Measurements from ENCODE around the gene CMSS1. TPM values are rescaled to one million over a fixed set of nuclear protein-coding genes. Genes with fewer than 3 reads are reported as not detected.

Gene CMSS1
- total RNA-seq, 1 donor from 2014 or later, result 56.3 TPM

DNA sequence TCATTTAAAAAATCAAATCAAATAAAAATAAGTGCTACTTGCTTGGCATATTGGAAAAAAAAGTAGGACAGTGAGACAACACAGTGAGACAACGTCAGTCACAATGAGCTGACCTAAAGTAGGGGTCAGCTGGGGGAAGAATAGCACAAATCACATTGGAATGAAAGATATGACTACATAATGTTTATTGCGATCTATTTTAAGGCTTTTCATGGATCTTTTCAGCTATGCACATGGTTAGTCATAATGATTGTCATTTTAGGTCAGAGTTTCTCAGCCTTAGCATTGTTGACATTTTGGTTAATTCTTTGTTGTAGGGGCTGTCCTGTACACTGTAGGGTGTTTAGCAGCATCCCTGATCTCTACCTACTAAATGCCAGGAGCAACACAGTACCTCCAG lies 44.5 kb downstream of the CMSS1 start:
- H3K36me3 Mint-ChIP-seq, result peaks cover 9% of the 10 kb centered on the region
- H3K27me3 Mint-ChIP-seq (ENCODE audit: insufficient read depth, low read depth), result peaks cover 2% of the 10 kb centered on the region
- no peaks in the 10 kb centered on the region for H3K9me3 Mint-ChIP-seq
- no peaks in the 10 kb centered on the region for H3K36me3 ChIP-seq
- DNase-seq (ENCODE audit: low spot score), result no peak
- peaks cover 16% of the 10 kb centered on the region for H3K4me1 ChIP-seq
- peaks cover 8% of the 10 kb centered on the region for H3K4me1 Mint-ChIP-seq
- H2AFZ ChIP-seq (replicated peaks), result no peak overlapping the region
- no peak overlapping the region for H3K4me3 ChIP-seq
- no peaks in the 10 kb centered on the region for H3K9me3 ChIP-seq (ENCODE audit: low read depth)
- no peak overlapping the region for H3K4me2 ChIP-seq
- no peak for TF ChIP-seq EZH2phosphoT487 (IDR thresholded peaks at IDR 0.05)
- TF ChIP-seq EZH2 (IDR thresholded peaks at IDR 0.05), result no peak
- TF ChIP-seq, protein P1, sequence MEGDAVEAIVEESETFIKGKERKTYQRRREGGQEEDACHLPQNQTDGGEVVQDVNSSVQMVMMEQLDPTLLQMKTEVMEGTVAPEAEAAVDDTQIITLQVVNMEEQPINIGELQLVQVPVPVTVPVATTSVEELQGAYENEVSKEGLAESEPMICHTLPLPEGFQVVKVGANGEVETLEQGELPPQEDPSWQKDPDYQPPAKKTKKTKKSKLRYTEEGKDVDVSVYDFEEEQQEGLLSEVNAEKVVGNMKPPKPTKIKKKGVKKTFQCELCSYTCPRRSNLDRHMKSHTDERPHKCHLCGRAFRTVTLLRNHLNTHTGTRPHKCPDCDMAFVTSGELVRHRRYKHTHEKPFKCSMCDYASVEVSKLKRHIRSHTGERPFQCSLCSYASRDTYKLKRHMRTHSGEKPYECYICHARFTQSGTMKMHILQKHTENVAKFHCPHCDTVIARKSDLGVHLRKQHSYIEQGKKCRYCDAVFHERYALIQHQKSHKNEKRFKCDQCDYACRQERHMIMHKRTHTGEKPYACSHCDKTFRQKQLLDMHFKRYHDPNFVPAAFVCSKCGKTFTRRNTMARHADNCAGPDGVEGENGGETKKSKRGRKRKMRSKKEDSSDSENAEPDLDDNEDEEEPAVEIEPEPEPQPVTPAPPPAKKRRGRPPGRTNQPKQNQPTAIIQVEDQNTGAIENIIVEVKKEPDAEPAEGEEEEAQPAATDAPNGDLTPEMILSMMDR (IDR thresholded peaks at IDR 0.05), result no peak
- no peak overlapping the region for H3K27ac ChIP-seq
- no peaks in the 10 kb centered on the region for H3K79me2 ChIP-seq (ENCODE audit: low read depth)
- no peak overlapping the region for H3K9ac ChIP-seq
- H4K20me1 ChIP-seq (ENCODE audit: low read depth), result peaks cover 2% of the 10 kb centered on the region
- H3K27ac Mint-ChIP-seq, result no peak overlapping the region
- no peaks in the 10 kb centered on the region for H3K27me3 ChIP-seq
- no peak overlapping the region for H3K4me3 Mint-ChIP-seq
- no peaks in the 10 kb centered on the region for H3F3A ChIP-seq (ENCODE audit: low read depth)

DNA sequence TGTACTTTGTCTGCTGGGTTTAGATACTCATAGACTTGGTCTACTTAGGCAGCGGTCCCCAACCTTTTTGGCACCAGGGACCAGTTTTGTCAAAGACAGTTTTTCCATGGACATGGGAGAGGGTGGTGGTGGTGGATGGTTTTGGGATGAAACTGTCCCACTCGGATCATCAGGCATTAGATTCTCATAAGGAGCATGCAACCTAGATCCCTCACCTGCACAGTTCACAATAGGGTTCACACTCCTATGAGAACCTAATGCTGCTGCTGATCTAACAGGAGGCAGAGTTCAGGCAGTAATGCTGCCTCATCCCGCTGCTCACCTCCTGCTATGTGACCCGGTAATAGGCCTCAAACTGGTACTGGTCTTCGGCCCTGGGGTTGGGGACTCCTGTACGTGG lies 45.3 kb downstream of the CMSS1 start:
- Mint-ChIP-seq H3K27ac (no peak overlapping the region), H3K4me1 (peaks cover 14% of the 10 kb centered on the region), H3K27me3 (ENCODE audit: insufficient read depth, low read depth) (peaks cover 2% of the 10 kb centered on the region), H3K4me3 (no peak overlapping the region), H3K36me3 (peaks cover 9% of the 10 kb centered on the region), H3K9me3 (no peaks in the 10 kb centered on the region)
- Histone ChIP-seq H3K4me3 (no peak overlapping the region), H3K27ac (no peak overlapping the region), H3K27me3 (no peaks in the 10 kb centered on the region), H3F3A (ENCODE audit: low read depth) (peaks cover 3% of the 10 kb centered on the region), H3K9ac (no peak overlapping the region), H2AFZ (replicated peaks) (no peak overlapping the region), H3K4me1 (peaks cover 24% of the 10 kb centered on the region), H3K36me3 (no peaks in the 10 kb centered on the region), H3K4me2 (no peak overlapping the region), H3K79me2 (ENCODE audit: low read depth) (no peaks in the 10 kb centered on the region), H3K9me3 (ENCODE audit: low read depth) (no peaks in the 10 kb centered on the region), H4K20me1 (ENCODE audit: low read depth) (peaks cover 9% of the 10 kb centered on the region)
- no peak for DNase-seq (ENCODE audit: low spot score)
- TF ChIP-seq EZH2 (IDR thresholded peaks at IDR 0.05) (no peak), EZH2phosphoT487 (IDR thresholded peaks at IDR 0.05) (no peak)
- TF ChIP-seq, protein P1 (IDR thresholded peaks at IDR 0.05), result no peak

DNA sequence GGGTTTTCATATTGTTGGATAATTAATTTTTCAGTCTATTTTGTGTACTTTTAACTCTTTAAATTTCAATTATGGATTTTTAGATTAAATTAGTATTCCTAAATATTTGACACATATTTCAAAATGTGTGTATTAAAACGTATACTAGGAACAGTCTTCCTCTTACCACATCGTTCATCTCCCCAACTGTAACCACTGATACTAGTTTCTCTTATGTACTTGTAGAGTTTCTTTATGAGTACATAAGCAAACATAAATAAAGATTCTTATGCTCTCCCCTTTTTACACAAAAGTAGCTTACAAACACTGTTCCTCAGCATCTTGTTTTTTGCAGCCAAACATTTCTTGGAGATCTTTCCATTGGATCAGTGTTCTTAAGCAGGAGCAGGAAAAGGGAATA lies 45.9 kb downstream of the CMSS1 start:
- no peaks in the 10 kb centered on the region for H3K36me3 ChIP-seq
- DNase-seq (ENCODE audit: low spot score), result no peak
- no peaks in the 10 kb centered on the region for H3K79me2 ChIP-seq (ENCODE audit: low read depth)
- no peak overlapping the region for H3K9ac ChIP-seq
- H3K27me3 Mint-ChIP-seq (ENCODE audit: insufficient read depth, low read depth), result peaks cover 2% of the 10 kb centered on the region
- no peak overlapping the region for H3K4me3 Mint-ChIP-seq
- no peaks in the 10 kb centered on the region for H3K9me3 ChIP-seq (ENCODE audit: low read depth)
- H3K4me1 Mint-ChIP-seq, result peaks cover 19% of the 10 kb centered on the region
- no peak overlapping the region for H3K27ac ChIP-seq
- H3K27me3 ChIP-seq, result no peaks in the 10 kb centered on the region
- H3K27ac Mint-ChIP-seq, result no peak overlapping the region
- H4K20me1 ChIP-seq (ENCODE audit: low read depth), result peaks cover 15% of the 10 kb centered on the region
- H3F3A ChIP-seq (ENCODE audit: low read depth), result peaks cover 7% of the 10 kb centered on the region
- TF ChIP-seq EZH2phosphoT487 (IDR thresholded peaks at IDR 0.05) (no peak), EZH2 (IDR thresholded peaks at IDR 0.05) (no peak)
- TF ChIP-seq, protein P1 (IDR thresholded peaks at IDR 0.05), result no peak
- H3K9me3 Mint-ChIP-seq, result no peaks in the 10 kb centered on the region
- no peak overlapping the region for H3K4me3 ChIP-seq
- peaks cover 9% of the 10 kb centered on the region for H3K36me3 Mint-ChIP-seq
- peaks cover 29% of the 10 kb centered on the region for H3K4me1 ChIP-seq
- no peak overlapping the region for H2AFZ ChIP-seq (replicated peaks)
- no peak overlapping the region for H3K4me2 ChIP-seq

All from neural progenitor cell (in vitro differentiated cells).